ENCODE measurements around the gene EPHA2.

The EPHA2 gene

GRCh38 chr1:16116002-16116401 lies 39.9 kb downstream of the EPHA2 start:
- no peak for ATAC-seq
- no peak for TF ChIP-seq TCF4 (CRISPR knock-in tag; IDR thresholded peaks at IDR 0.05; ENCODE audit: borderline replicate concordance)
- no peak for TF ChIP-seq ARNTL (CRISPR knock-in tag; IDR thresholded peaks at IDR 0.05; ENCODE audit: borderline replicate concordance, low read depth)
- TF ChIP-seq POU6F1 (CRISPR knock-in tag; IDR thresholded peaks at IDR 0.05; ENCODE audit: borderline replicate concordance, low read depth), result no peak
- no peak for TF ChIP-seq TSHZ2 (CRISPR knock-in tag; IDR thresholded peaks at IDR 0.05)

- TF ChIP-seq ISL1 (CRISPR knock-in tag; IDR thresholded peaks at IDR 0.05) (no peak), BACH2 (CRISPR knock-in tag; IDR thresholded peaks at IDR 0.05; ENCODE audit: borderline replicate concordance) (no peak), ZNF565 (CRISPR knock-in tag; conservative IDR thresholded peaks at IDR 0.05; ENCODE audit: low read depth) (no peak), TCF4 (CRISPR knock-in tag; IDR thresholded peaks at IDR 0.05; ENCODE audit: borderline replicate concordance) (no peak), TOX (CRISPR knock-in tag; IDR thresholded peaks at IDR 0.05; ENCODE audit: borderline replicate concordance) (no peak)
- ATAC-seq, result no peak
Measured at GRCh38 chr1:16115468-16115983, 40.3 kb downstream of the EPHA2 start.

- no peak for ATAC-seq
- TF ChIP-seq CSRNP3 (CRISPR knock-in tag; IDR thresholded peaks at IDR 0.05) (no peak), SNAI2 (CRISPR knock-in tag; IDR thresholded peaks at IDR 0.05) (no peak), ARNTL (CRISPR knock-in tag; IDR thresholded peaks at IDR 0.05; ENCODE audit: borderline replicate concordance, low read depth) (no peak), TCF4 (CRISPR knock-in tag; IDR thresholded peaks at IDR 0.05; ENCODE audit: borderline replicate concordance) (no peak), ZFP3 (CRISPR knock-in tag; IDR thresholded peaks at IDR 0.05) (no peak), GLIS3 (CRISPR knock-in tag; IDR thresholded peaks at IDR 0.05) (no peak), TSHZ2 (CRISPR knock-in tag; IDR thresholded peaks at IDR 0.05) (no peak), ZFP30 (CRISPR knock-in tag; IDR thresholded peaks at IDR 0.05) (no peak), ZNF8 (CRISPR knock-in tag; IDR thresholded peaks at IDR 0.05) (no peak), OSR1 (CRISPR knock-in tag; IDR thresholded peaks at IDR 0.05) (no peak), CSDC2 (CRISPR knock-in tag; IDR thresholded peaks at IDR 0.05) (no peak), ZC3H10 (CRISPR knock-in tag; IDR thresholded peaks at IDR 0.05) (no peak), RARB (CRISPR knock-in tag; IDR thresholded peaks at IDR 0.05) (no peak), CREB5 (CRISPR knock-in tag; IDR thresholded peaks at IDR 0.05; ENCODE audit: low read depth) (no peak)
Measured at GRCh38 chr1:16114527-16115467, 41.1 kb downstream of the EPHA2 start.

Measured in SK-N-SH treated with all-trans-retinoic acid at 6 μM for 48 hours (cell line).